Chondrocyte (in vitro differentiated cells): ENCODE measurements around the gene ATXN2L. TPM values are rescaled to one million over a fixed set of nuclear protein-coding genes. Genes with fewer than 3 reads are reported as not detected.

ENCODE experiments used
- DNase-seq: peaks from one replicate; pipeline ENCODE4 v3.0.0; 2021; ENCODE audit warnings: mixed read lengths, low spot score
- H3K27ac Mint-ChIP-seq: one replicate; pipeline ENCODE4 v1.8.0; 2021; ENCODE audit warnings: mild to moderate bottlenecking, moderate library complexity, mixed read lengths; ENCODE audit not compliant: unreplicated experiment
- H3K27me3 Mint-ChIP-seq: 2 replicates; pipeline ENCODE4 v1.8.0; 2021; ENCODE audit warnings: low read depth, mixed read lengths
- H3K36me3 Mint-ChIP-seq: 2 replicates; pipeline ENCODE4 v1.8.0; 2021; ENCODE audit warnings: low read depth, mixed read lengths
- H3K4me1 Mint-ChIP-seq: 2 replicates; pipeline ENCODE4 v1.8.0; 2021; ENCODE audit warnings: low read depth, mild to moderate bottlenecking, mixed read lengths
- H3K4me3 Mint-ChIP-seq: one replicate; pipeline ENCODE4 v1.8.0; 2021; ENCODE audit warnings: mild to moderate bottlenecking, moderate library complexity, mixed read lengths; ENCODE audit not compliant: unreplicated experiment
- H3K9me3 Mint-ChIP-seq: 2 replicates; pipeline ENCODE4 v1.8.0; 2021; ENCODE audit warnings: low read depth, mixed read lengths
- total RNA-seq: library from RNA; stranded (reverse); gene quantifications from 3 replicates; pipeline ENCODE4 v1.2.1, GENCODE V29; 2021
- TF ChIP-seq, protein P1 (sequence below): fragments of 200-600 bp; sonication (generic); IDR thresholded peaks from 2 replicates; pipeline ENCODE4 v1.5.0; 2021; ENCODE audit warnings: antibody characterized with exemption, mild to moderate bottlenecking, moderate library complexity

The ATXN2L gene
- total RNA-seq, 1 donor from 2014 or later, result 185 TPM

DNA sequence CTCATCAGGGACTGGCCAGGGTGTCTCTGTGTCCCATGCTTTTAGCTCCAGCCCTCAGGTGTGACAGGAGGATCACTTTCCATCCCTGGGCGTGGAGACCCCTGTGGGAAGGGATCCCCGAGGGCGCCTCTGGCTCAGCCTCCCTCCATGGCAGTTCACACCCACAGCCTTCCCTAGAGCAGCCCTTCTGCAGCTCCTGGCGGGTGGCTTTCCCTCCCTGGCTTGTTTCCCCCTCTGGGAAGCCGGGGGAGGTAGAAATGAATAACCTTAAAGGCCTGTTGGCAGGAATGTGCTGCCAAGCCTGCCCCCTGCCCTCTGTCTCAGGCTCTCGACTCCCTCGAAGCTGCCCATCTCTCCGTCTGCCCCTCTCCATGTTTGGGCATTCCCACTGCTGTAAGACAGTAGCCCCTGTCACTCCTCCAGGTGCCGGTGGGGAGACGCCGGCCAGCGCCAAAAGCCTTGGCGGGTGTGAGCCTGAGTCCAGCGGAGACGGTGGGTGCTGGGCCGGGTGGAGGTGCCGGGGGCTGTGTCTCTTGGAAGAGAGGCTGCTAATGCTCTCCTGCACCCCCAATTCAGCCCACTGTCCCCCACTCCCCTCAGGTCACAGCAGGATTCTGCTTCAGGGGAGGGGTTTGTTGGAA lies 53.3 kb downstream of the ATXN2L start:
- TF ChIP-seq, protein P1, sequence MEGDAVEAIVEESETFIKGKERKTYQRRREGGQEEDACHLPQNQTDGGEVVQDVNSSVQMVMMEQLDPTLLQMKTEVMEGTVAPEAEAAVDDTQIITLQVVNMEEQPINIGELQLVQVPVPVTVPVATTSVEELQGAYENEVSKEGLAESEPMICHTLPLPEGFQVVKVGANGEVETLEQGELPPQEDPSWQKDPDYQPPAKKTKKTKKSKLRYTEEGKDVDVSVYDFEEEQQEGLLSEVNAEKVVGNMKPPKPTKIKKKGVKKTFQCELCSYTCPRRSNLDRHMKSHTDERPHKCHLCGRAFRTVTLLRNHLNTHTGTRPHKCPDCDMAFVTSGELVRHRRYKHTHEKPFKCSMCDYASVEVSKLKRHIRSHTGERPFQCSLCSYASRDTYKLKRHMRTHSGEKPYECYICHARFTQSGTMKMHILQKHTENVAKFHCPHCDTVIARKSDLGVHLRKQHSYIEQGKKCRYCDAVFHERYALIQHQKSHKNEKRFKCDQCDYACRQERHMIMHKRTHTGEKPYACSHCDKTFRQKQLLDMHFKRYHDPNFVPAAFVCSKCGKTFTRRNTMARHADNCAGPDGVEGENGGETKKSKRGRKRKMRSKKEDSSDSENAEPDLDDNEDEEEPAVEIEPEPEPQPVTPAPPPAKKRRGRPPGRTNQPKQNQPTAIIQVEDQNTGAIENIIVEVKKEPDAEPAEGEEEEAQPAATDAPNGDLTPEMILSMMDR, result no peak
- no peaks in the 10 kb centered on the region for H3K27me3 Mint-ChIP-seq
- H3K36me3 Mint-ChIP-seq, result peaks cover 3% of the 10 kb centered on the region

DNA sequence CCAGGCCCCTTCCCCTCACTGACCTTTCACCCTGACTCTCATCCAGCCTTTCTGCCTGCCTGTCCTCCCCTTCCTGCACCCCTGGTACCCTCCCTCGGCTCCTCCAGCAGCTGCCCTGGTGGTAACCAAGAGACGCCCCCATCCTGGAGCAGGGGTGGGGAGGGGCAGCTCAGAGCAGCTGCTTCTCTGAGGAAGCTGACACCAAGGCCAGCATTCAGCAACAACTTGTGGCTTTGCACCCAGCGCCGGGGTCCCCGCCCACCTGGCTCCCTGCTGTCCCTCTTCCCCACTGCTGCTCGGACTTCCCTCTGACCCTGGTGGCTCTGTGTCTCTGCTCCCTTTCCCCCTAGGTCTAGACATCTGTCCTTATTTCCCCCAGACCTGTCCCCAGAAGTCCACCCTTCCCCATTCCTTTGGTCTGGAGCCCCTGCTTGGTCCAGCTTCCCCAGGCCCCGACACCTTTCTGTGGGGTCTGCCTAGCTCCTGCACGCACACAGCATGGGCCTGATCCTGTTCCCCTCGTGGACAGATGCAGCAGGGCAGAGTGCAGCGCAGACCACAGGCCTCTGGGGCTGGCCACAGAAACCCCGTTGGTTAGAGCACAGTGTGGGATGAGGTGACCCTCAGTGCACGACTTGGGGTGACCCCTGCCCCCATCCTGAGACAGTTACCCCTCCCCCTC lies 54.3 kb downstream of the ATXN2L start:
- peaks cover 6% of the 10 kb centered on the region for H3K4me1 Mint-ChIP-seq
- no peak overlapping the region for H3K4me3 Mint-ChIP-seq
- H3K9me3 Mint-ChIP-seq, result no peaks in the 10 kb centered on the region
- TF ChIP-seq, protein P1, result no peak
- peak overlapping the region; percentile 41 for H3K27ac Mint-ChIP-seq
- peaks cover 3% of the 10 kb centered on the region for H3K36me3 Mint-ChIP-seq
- no peak for DNase-seq
- no peaks in the 10 kb centered on the region for H3K27me3 Mint-ChIP-seq

More for the DNA sequence above, 53.3 kb downstream of the ATXN2L start:
- Mint-ChIP-seq H3K27ac (no peak overlapping the region), H3K9me3 (no peaks in the 10 kb centered on the region), H3K4me3 (no peak overlapping the region), H3K4me1 (peaks cover 6% of the 10 kb centered on the region)
- DNase-seq, result no peak

DNA sequence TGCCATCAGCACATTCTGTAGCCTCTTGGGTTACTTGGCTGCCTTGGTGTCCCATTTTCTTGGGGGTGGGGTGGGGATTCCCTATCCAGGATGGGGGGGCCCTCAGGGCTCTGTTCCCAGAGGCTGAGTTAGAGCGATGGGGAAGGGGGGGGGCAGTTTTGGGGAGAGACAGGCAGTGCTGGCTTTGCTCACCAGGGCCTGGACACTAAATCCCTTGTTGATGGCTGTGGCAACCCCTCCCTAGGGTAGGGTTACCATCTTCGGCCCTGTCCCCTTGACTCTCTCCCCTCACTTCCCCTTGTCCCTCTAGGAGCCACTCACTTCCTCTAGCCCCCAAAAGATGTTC lies 54.8 kb downstream of the ATXN2L start:
- Mint-ChIP-seq H3K36me3 (peaks cover 3% of the 10 kb centered on the region), H3K4me3 (no peak overlapping the region), H3K9me3 (no peaks in the 10 kb centered on the region), H3K27me3 (no peaks in the 10 kb centered on the region), H3K4me1 (peaks cover 6% of the 10 kb centered on the region), H3K27ac (no peak overlapping the region)
- no peak for DNase-seq
- TF ChIP-seq, protein P1, result no peak

DNA sequence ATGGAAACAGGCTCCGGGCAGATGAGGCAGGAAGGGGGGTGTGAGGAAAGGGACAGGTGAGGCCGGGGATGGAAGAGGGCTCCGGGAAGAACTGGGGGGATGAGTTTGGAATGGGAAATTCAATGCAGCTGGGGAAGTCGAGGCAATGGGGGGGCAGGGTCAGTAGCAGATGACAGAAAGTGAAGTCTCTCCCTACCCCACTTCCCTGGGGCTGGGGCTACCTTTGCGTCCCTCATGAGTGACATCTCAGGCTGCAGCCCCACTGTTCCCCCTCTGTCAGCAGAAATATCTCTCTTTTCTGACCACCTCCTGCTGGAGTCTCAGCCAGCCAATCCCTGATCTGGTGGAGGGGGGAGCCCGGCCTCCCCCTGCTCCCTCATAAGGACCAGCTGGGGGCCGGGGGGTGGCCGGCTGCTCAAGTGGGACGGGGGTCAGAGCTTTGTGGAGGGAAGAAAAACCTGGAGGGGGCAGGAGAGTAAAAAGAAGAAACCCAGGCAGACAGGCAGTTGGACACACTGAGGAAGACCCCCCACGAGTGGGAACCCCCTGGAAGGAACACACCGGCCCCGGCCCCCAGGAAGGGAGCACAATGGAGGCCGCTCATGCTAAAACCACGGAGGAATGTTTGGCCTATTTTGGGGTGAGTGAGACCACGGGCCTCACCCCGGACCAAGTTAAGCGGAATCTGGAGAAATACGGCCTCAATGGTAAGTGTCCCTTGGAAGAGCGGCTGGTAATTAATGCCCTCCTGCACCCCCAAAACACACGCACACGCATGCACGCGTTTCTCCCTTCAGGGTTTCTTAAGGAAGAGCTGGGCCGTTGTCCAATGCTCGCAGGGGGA lies 55.5 kb downstream of the ATXN2L start, which contains the start of gene ATP2A1:
Gene ATP2A1, plus strand, starts transcription at position 406 of the 844 bp plus-strand sequence. Its CDS starts 184 bp downstream, at position 590.
- Mint-ChIP-seq H3K9me3 (no peaks in the 10 kb centered on the region), H3K4me1 (peaks cover 6% of the 10 kb centered on the region), H3K4me3 (peak within 1 kb of the TSS; percentile 82), H3K27me3 (no peaks in the 10 kb centered on the region), H3K27ac (no peak within 1 kb of the TSS), H3K36me3 (peaks cover 3% of the 10 kb centered on the region)
- TF ChIP-seq, protein P1, result no peak
- DNase-seq, result no peak

DNA sequence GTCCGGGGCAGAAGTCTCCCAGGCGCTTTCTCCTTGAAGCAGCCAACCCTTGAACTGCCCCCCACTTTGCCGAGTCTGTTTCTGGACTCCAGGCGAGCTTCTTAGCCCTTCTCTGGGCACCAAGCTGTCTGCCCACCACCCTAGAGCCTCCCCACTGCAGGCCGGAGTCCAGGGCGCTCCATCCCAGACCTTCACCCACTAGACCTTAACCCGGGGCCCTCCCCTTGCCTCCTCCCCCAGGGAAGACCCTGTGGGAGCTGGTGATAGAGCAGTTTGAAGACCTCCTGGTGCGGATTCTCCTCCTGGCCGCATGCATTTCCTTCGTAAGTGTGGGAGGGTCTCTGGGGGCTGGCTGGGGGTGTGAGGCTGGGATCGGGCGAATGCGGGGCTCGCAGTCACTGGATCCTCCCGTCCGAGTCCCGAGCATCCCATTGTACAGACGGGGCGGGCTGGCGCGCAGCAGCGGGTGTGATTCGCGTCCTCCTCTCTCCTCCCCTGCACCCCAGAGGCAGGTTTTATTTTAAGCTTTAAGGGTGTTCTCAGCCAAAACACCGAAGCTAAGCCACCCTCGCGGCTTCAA lies 56.6 kb downstream of the ATXN2L start:
- Mint-ChIP-seq H3K27ac (peak overlapping the region; percentile 51), H3K9me3 (no peaks in the 10 kb centered on the region), H3K36me3 (no peaks in the 10 kb centered on the region), H3K27me3 (no peaks in the 10 kb centered on the region), H3K4me3 (peak overlapping the region; percentile 82), H3K4me1 (peaks cover 6% of the 10 kb centered on the region)
- DNase-seq, result no peak
- TF ChIP-seq, protein P1, result no peak
